Mononuclear cell (primary cell): ENCODE results near the gene SIGLEC6. TPM values are rescaled to one million over a fixed set of nuclear protein-coding genes. Genes with fewer than 3 reads are reported as not detected.

Experiments used
- H3K27me3 ChIP-seq: 2 replicates; pipeline ENCODE4 v1.6.0; 2011; ENCODE audit warnings: low read length, control low read depth; ENCODE audit not compliant: insufficient read depth
- H3K4me1 ChIP-seq: 2 replicates; pipeline ENCODE4 v1.5.1; 2011; ENCODE audit warnings: mild to moderate bottlenecking, low read length, control low read depth; ENCODE audit not compliant: insufficient read depth
- H3K4me3 ChIP-seq: 2 replicates; pipeline ENCODE4 v1.5.1; 2011; ENCODE audit warnings: mild to moderate bottlenecking, low read length, moderate library complexity
- H3K9me3 ChIP-seq: 2 replicates; pipeline ENCODE4 v1.5.1; 2011; ENCODE audit warnings: low read depth, mild to moderate bottlenecking, control low read depth, low read length
- total RNA-seq: library from RNA; depleted of rRNA; stranded (reverse); fragments of >200 nt; gene quantifications from one replicate; pipeline ENCODE4 v1.2.3, GENCODE V29; 2012

Gene SIGLEC6
- total RNA-seq, 1 donor = 0.84 TPM

DNA sequence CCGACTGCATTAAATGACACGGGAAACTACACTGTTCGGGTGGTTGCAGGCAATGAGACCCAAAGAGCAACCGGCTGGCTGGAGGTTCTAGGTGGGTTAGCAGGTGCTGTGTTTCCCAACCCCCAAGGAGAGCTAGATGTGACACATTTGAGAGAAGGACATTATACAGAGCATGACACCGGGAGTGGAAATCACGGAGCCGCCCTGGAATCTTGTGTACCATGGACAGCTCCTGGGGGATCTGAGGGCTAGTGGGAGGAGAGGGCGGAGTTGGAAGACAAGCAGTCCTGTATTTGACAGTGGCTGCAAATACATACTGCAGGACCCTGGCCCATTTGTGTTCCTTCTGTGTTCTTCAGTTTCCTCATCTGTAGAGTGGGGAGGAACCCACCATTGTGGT, 50.9 kb downstream of the SIGLEC6 start:
- Histone ChIP-seq H3K9me3 (no peaks in the 10 kb centered on the region), H3K4me1 (no peaks in the 10 kb centered on the region), H3K27me3 (no peaks in the 10 kb centered on the region), H3K4me3 (no peak overlapping the region)

DNA sequence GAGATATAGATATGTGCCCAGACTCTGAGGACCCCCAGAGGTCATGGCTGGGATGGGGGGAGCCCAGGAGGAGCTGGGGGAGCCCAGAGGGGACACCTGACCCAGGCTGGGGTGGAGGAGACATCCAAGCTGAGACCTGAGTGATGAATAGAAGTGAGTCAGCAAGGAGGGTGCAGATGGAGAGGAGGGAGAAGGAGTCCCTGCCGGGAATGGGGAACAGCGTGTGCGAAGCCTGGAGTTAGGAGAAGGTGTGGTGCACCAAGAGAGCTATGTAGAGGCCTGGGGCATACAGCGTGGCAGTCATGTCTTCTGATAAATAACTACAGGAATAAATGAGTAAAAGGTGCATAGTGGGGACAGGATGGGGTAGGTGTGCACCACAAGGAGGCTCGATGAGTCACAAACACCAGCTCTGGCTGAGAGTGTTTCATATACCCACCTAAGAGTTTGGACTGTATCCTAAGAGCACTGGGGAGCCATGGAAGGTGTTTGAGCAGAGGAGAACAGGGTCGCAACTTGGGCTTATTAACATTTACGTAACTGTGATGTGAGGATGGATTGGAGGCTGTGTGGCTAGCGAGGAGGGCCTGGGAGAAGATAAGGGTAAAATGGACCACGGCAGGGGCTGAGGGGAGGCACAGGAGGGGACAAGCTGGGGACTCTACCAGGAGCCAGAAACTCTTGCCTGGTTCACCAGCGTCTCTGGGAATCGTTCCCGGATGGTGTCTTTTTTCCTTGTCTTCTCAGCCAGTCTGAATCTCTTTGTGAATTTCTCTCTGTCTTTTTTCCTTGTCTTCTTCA, 51.7 kb downstream of the SIGLEC6 start:
- Histone ChIP-seq H3K27me3 (no peaks in the 10 kb centered on the region), H3K9me3 (no peaks in the 10 kb centered on the region), H3K4me1 (no peaks in the 10 kb centered on the region), H3K4me3 (no peak overlapping the region)

DNA sequence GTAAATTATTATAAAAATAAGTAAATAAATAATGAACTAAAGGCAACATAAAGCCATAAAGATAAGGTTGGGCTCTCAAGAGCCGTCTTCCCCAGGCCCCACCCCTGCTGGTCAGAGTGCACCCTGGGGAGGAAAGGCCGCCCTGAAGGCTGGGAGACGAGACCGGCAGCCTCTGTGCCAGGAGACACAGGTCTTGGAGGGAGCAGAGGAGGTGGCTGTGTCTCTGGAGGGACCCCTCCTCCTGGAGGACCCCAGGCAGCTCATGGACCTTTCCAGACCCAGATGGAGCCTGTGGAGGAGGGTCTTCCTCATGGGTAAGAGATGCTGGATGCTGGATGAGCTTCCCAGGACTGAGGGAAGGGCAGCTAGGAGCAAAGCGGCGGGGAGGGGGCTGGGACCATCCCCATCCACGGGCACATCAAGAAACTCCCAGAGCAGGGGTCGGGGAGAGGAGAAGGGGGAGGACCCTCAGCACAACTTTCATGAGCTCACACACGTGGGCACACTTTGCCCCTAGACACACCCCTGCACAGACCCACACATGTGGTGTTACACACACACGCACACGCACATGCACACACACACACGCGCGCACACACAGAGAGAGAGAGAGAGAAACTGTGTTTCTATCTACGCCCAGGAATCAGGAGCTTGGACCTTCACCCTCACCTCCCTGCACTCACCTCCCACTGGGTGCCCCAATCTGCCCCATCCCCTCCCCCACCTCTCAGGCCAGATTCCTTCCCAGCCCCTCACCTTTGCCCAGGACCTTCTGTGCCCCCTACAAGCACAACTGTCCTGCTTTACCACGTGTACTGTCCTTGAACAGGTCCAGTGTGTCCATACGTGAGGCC, 52.9 kb downstream of the SIGLEC6 start, which contains the start of gene CEACAM18:
CEACAM18 (plus strand) TSS at position 159 of the 854 bp plus-strand sequence.
- Histone ChIP-seq H3K9me3 (no peaks in the 10 kb centered on the region), H3K27me3 (no peaks in the 10 kb centered on the region), H3K4me1 (no peaks in the 10 kb centered on the region), H3K4me3 (no peak within 1 kb of the TSS)

DNA sequence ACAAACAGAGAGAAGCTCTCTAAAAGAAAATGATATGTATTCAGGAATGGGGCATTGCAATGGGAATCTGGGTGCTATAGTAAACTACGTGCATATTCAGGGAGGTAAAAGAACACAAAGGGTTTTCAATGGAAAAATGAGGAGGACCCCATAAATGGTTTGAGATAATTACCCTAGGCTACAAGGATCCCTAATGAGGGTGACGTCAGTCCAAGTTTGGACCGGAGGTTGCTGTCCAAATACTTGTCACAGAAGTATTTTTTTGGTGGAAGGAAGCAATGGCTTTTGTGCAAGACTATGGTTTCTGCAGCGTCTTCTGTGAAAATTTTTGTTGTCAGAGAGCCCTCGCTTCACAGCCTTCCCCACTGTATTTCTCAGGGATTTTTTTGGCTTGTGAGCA, 54.1 kb downstream of the SIGLEC6 start:
- Histone ChIP-seq H3K9me3 (no peaks in the 10 kb centered on the region), H3K4me3 (no peak overlapping the region), H3K27me3 (no peaks in the 10 kb centered on the region), H3K4me1 (no peaks in the 10 kb centered on the region)

DNA sequence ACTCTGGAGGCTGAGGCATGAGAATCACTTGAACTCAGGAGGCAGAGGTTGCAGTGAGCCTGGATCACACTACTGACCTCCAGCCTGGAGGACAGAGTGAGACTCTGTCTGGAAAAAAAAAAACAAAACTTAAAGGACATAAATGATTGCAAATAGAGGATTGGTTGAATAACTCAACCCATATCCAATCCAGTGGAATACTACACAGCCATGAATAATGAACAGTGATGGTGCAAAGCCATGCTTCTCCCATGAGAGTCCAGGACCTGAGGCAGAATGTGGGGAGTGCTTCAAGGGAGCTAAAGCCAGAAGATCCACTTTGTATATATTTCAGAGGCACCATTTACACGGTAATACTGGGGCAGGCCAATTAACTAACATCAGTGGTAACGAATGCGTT, 55.3 kb downstream of the SIGLEC6 start:
- H3K4me1 ChIP-seq = no peaks in the 10 kb centered on the region
- H3K4me3 ChIP-seq = no peak overlapping the region
- no peaks in the 10 kb centered on the region for H3K9me3 ChIP-seq
- H3K27me3 ChIP-seq = no peaks in the 10 kb centered on the region

DNA sequence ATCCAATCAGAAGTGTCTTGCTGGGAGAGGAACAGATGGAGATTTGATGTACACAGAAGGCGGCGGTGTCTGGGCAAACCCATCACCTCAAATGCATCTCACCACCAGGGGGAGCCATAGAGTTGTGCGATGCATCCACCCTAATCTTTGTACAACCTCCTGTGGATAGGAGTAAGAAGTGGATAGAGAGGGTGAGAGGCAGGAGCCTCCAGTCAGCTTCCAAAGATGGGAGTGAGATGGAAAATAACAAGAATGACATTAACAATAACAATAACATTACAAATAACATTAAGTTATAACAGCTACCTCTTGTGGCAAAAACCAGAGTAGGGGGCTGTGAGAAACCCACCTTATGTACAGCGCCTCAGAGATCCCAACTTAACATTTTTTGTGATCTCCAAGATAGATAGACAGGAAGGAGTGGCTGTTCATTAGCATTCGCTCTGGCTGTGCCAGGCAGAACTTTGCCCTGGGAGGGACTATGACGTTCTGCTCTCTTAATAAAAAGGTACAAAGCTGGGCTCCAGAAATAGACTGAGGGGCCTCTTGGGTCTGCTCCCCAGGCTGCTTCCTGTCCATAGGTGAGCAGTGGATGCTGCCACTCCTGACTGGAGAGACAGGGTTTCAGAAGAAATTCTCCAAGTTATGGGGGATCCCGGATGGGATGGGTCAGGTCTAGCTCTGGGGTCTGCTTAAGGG, 58.3 kb downstream of the SIGLEC6 start:
- Histone ChIP-seq H3K9me3 (no peaks in the 10 kb centered on the region), H3K4me3 (no peak overlapping the region), H3K27me3 (no peaks in the 10 kb centered on the region), H3K4me1 (peaks cover 3% of the 10 kb centered on the region)

DNA sequence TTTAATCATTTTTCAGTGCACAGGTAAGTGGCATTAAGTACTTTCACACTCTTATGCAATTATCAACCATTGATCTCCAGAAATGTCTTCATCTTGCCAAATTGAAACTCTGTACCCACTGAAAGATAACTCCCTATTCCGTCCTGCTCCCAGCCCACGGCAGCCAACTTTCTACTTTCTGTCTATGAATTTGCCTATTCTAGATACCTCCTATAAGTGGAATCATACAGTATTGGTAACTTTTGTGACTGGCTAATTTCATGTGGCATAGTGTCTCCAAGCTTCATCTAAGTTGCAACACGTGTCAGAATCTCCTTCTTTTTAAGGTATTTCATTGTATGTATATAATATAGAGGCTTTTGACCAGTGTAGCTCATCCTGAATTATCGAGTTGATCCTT, 58.9 kb downstream of the SIGLEC6 start:
- Histone ChIP-seq H3K4me3 (no peak overlapping the region), H3K27me3 (no peaks in the 10 kb centered on the region), H3K9me3 (no peaks in the 10 kb centered on the region), H3K4me1 (peaks cover 8% of the 10 kb centered on the region)

DNA sequence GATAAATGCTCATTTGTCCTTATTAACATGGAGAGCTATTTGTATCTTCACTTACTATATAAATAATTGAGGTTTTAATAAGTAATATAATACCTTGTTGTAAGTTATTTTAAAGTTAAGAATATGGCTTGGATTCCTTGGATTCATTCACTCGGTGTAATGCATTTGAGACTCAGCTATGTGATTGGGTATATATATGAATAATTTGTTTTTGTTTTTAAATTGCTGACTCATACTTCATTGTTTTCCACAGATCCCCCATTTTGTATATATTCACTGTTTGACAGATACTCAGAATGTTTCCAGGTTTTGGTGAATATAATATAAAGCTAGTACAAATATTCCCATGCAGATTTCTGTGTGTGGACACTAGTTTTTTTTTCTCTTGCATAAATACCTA, 59.9 kb downstream of the SIGLEC6 start:
- no peaks in the 10 kb centered on the region for H3K9me3 ChIP-seq
- no peak overlapping the region for H3K4me3 ChIP-seq
- peaks cover 8% of the 10 kb centered on the region for H3K4me1 ChIP-seq
- H3K27me3 ChIP-seq = no peaks in the 10 kb centered on the region

DNA sequence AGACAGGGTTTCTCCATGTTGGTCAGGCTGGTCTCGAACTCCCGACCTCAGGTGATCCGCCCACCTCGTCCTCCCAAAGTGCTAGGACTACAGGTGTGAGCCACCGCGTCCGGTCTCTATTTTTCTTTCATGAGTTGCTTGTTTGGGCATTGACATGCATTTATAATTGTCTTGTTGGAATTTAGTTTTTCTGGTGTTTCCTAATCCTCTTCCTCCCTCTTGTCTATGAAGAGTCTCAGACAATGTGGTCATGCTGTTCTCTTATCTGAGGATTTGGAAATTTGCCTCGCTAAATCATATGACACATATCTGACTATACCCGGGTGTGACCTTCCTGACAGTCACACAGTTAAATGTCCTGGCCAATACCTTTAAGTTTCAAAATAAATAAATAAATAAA, 60.5 kb downstream of the SIGLEC6 start:
- no peaks in the 10 kb centered on the region for H3K9me3 ChIP-seq
- peaks cover 8% of the 10 kb centered on the region for H3K4me1 ChIP-seq
- peaks cover 3% of the 10 kb centered on the region for H3K27me3 ChIP-seq
- H3K4me3 ChIP-seq = no peak overlapping the region

DNA sequence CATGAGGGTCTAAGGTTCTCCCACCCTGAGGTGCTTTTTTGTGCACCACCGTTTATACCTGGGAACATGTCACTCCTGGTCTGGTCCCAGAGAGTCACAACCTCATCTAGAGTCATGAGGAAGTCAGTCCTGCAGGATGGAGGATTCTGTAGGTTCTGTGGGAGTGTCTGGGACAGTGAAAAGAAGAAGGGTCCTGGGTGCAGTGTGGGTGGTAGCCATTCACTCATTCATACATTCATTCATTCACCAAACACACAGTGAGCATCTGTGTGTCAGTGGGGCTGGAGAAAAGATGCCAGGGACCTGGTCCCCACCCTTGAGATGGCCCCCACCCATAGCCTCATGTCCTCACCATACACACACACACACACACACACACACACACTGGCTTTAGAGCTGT, 61.8 kb downstream of the SIGLEC6 start:
- peaks cover 3% of the 10 kb centered on the region for H3K27me3 ChIP-seq
- H3K4me3 ChIP-seq = no peak overlapping the region

DNA sequence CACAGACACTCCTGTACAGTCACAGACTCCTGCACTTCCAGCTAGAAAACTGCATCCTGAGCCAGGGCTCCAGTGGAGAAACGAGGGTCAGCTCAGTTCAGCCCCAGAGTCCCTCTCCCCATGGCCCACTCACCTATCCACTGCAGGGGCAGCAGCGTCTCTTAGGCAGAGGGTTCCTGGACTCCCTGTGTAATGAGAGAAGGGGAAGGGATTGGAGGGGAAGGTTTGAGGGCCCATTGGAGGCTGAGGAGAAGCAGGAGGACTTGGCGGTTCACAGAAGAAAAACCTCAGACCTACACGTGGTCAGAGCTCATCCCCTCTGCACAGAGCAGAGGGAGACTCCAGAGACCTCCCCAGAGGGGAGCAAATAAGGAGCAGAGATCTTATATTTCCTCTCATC, 62.3 kb downstream of the SIGLEC6 start:
- Histone ChIP-seq H3K9me3 (no peaks in the 10 kb centered on the region), H3K27me3 (peaks cover 3% of the 10 kb centered on the region), H3K4me3 (no peak overlapping the region), H3K4me1 (peaks cover 8% of the 10 kb centered on the region)

More for the DNA sequence above, 61.8 kb downstream of the SIGLEC6 start:
- H3K4me1 ChIP-seq = peaks cover 8% of the 10 kb centered on the region
- H3K9me3 ChIP-seq = no peaks in the 10 kb centered on the region

DNA sequence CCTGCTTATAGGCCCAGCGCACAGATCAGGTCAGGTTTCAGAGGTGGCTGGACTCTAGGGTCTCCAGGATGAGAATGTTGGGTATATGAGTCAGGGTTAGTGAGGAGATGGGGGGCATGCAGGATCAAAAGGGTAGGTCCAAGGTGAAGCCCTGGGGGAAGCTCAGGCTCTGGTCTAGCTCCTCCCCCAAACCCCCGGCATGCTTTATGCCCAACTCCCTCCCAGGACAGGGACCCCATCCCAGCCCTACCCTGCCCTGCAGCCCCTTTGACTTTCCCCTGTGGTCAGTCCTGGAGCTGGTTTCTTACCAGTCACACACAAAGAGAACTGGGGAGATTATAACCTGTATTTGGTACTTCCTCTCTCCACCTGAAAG, 62.9 kb downstream of the SIGLEC6 start:
- H3K27me3 ChIP-seq = peaks cover 3% of the 10 kb centered on the region
- H3K9me3 ChIP-seq = no peaks in the 10 kb centered on the region
- H3K4me3 ChIP-seq = no peak overlapping the region
- peaks cover 9% of the 10 kb centered on the region for H3K4me1 ChIP-seq

DNA sequence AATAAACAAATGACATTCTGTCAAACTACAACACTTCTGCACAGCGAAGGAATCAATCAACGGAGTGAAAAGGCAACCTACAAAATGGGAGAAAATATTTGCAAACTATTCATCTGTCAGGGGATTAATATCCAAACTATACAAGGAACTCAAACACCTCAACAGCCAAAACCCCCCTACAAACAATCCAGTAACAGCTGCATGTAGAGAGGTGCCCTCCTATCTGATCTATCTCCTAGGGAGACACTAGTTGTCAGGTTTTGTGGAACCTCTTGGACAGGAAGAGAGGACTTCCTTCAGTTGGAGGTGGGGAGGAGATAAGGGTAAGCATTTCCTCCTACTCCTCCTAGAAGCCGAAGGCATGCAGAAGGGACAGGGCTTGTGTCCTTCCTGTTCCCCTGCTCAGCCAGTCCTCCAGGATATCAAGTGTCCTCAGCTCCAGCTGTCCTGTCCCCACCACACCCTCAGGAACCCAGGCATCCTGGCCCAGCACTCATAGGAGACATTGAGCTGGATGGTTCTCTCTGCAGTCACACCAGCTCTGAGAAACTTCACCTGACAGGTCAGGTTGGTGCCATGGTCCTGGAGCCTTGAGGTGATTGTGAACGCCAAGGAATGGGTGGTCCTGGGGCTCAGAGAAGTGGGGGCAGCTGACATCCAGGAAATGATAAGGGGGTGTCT, 63.5 kb downstream of the SIGLEC6 start:
- H3K9me3 ChIP-seq = no peaks in the 10 kb centered on the region
- H3K4me1 ChIP-seq = peaks cover 14% of the 10 kb centered on the region
- H3K27me3 ChIP-seq = peaks cover 3% of the 10 kb centered on the region
- H3K4me3 ChIP-seq = no peak overlapping the region
